SKM-1 (cell line): ENCODE results near the gene TUNAR.

Experiments
- DNase-seq: peaks from one replicate; lab custom pipeline; 2025; ENCODE audit not compliant: unreplicated experiment; lab: John Stamatoyannopoulos, UW

TUNAR gene

DNA sequence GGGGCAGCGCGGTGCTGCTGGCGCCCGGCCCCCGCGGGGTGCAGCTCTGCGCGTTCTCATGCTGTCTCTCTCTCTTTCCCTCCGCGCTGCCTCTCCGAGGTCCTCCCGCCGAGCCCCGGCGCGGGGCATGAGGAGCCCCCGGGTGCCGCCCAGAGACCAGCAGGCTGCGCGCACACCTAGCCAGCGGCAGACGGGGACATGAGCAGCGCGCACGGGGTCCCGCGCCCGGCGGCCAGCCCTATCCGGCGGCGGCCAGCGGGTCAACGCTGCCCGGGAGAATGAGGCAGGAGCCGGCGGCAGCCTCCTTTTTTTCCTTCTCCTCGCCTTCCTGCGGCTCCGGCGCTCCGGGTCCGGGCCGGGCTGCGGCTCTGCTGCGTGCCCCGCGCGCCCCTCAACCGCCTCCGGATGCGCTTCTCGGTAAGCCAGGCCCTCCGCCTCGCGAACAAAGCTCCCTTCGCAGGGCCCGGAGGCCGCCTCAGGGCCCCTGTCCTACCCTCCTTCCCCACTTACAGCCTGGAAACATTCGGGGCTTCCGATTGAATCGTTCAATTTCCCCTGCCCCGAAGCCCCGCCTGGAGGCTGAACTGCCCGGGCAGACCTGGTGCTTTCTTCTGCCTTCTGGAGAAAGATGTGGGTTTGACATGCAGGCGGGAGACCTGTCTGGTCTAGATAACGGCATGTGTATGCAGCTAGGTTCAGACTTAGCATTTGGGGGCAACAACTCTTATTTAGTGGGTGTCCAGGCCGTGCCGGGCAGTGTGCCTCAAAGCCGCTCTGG lies at the start of gene TUNAR:
Gene TUNAR (plus strand): TSS at position 72 of the 778 bp plus-strand sequence.
- no peak for DNase-seq

- no peak for DNase-seq
Observed at GRCh38 chr14:95828649-95829265, 47.9 kb upstream of the TUNAR start.

- no peak for DNase-seq
Observed at GRCh38 chr14:95829321-95829720, 47.3 kb upstream of the TUNAR start.

DNA sequence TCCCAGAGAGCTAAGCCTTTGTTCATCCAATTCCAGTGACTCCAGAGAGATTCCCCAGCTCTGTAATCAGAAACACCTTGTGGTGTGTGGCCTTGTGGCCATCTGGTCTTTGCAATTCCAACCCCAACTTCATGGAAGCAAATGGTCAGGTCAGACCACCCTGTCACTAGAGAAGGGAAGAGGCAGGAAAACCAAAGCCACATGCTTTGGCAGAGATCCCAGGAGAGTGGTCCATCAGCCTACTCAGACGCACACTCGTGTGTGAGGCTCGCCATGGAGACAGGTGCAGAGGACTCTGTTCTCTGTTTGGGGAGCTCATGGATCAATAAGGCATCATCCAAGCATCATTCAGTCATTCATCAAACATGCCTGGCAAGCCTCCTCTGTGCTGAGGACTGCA lies 46.2 kb upstream of the TUNAR start:
- DNase-seq, result no peak

GRCh38 chr14:95831041-95831440 lies 45.6 kb upstream of the TUNAR start:
- no peak for DNase-seq

DNA sequence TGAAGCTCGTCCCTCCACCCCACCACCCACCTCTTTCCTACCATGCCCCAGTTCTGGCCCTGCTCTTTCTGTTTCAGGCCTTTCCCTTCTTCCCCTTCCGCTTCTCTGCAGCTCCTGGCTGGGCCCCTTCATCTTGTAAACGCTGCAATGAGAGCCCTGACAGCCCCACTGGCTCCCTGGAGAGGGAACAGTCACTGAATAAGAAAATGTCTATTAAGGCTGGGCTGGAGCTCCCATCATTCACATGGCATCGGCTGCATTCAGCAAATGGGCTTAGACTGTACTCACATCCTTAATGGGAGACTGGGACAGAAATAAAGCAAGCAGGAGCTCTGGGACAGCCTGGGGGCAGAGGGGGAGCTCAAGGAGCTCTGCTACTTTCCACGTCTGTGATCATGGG lies 45.2 kb upstream of the TUNAR start:
- DNase-seq, result no peak

DNA sequence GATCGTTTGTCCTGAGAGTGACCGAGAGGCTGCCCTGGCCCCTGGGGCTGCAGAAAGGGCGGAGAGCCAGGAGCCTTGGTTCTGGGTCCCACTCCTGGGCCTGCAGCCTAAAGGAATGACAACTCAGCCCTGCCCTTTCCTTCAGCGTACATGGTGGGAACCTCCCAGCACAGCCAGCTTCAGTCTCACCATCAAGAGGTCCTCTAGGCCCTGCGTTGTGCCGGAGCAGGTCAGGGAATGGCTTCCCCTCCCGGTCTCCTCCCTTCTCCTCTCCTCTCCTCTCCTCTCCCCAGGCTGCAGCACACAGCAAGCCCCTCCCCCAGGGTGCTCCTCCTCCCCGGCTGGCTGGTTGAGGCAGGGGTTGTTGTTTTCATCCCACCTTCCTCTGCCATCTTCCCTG lies 44.6 kb upstream of the TUNAR start:
- no peak for DNase-seq

DNA sequence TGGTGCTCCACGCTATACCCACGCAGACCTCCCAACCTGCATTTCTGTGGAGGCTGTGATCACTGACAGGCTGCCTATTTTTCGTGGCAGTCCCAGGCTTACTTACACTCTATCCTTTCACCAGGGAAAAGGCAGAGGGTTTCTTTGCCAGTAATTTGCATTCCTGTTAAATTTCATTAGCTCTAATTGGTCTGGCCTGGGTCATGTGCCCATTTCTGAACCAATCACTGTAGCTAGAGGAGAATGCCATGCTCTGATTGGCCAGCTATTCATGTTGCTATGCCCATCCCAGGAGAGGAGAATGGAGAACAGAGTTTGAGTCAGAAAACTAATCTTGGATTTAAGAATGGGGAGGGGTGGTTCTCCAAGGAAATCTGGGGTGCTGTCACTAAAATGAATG lies 43.2 kb upstream of the TUNAR start:
- DNase-seq, result no peak

DNA sequence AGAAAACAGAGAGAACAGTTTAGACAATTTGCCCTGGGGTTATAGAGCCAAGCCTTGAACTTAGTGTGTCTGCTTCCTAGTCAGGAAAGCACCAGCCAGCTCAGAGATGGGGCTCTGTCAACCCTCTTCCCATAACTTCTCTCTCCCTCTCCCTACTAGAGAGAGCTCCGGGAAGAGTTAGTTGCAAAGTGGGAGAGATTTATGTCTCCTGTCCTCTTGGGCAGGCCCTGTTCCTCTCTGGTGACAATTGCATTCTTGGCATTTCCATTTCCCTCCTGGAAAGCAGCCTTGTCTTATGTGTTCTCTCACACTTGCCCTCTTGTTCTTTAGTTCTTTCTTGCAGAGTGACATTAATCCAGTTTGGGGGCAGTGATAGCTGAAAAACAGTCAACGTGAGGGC lies 42.1 kb upstream of the TUNAR start:
- DNase-seq, result no peak

GRCh38 chr14:95835121-95835730 lies 41.4 kb upstream of the TUNAR start:
- no peak for DNase-seq

DNA sequence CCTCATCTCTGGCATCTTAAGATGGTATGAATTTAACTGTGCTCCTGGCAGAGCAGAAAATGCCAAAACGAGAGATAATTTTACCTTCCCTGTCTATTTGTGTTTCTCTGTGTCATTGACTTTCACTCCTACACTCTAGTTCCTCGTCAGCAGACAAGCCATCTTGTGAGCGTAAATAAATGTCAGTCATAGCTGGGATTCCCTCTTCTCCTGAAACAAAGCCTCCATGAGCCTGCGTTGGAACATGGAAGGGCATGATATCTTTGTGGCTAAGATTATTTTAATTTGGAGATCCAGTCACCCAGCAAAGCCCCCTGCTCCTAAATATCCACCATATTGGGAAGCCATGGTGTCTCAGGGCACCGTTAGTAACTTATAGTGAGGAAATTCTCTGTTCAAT lies 37.8 kb upstream of the TUNAR start:
- no peak for DNase-seq

GRCh38 chr14:95840094-95840700 lies 36.4 kb upstream of the TUNAR start:
- no peak for DNase-seq

DNA sequence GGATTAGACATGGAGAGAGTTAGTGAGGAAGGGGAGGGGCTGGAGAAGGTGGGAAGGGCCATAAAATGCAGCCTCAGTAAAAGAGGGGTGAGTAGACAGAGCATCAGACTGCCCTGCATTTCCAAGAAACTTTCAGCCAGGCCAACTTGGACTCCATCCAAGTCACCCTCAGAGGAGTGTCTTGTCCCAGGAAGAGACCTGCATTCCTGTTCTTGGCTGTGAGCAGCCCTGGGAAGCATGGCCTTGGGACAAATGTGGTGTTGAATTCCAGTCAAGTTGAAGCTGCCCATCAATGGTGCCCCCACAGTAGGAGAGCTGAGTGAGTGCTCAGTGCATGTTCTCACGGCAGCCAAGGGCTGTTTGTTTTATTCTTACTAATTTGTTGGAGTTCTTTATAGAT lies 35.0 kb upstream of the TUNAR start:
- DNase-seq, result no peak

DNA sequence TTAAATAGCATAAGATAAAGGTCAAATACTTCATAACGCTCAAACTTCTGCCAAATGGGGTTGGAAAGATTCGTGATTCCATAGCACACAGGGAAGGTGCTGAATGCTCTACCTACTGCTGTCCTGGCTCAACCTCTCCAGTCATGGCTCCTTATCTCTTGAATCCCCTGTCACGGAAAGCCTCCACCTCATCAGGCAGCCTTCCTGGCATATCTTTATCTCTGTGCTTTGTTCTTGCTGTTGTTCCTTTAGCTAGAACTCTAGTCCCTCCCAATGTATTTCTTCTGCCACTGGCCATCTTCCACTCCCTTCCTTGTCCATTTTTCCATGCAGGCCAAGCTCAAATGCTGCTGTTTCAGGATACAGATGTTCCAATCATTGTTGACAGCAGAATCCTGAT lies 26.9 kb upstream of the TUNAR start:
- no peak for DNase-seq

- no peak for DNase-seq
Observed at GRCh38 chr14:95850429-95850828, 26.2 kb upstream of the TUNAR start.

- DNase-seq, result no peak
Observed at GRCh38 chr14:95855606-95856005, 21.0 kb upstream of the TUNAR start.

GRCh38 chr14:95857275-95857674 lies 19.4 kb upstream of the TUNAR start:
- no peak for DNase-seq

GRCh38 chr14:95858893-95859292 lies 17.7 kb upstream of the TUNAR start:
- DNase-seq, result no peak

DNA sequence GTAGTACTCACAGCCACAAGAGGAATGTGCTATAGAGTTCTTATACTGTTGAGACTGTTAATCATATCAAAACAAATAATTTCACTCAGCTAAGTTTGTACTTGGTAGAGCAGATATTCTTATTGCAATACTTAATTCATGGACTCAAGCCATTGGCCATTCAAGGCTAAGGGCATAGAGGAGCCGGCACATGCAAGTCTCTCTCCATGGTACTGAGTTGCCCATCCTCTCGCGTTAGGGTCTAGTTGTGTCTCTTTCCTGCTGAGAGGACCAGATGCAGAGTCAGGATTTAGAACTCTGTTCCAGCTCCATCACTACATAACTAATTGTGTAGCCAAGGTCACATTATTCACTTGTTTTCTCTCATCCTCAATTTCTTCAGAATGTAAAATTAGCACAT lies 14.4 kb upstream of the TUNAR start:
- no peak for DNase-seq

GRCh38 chr14:95863295-95863694 lies 13.3 kb upstream of the TUNAR start:
- no peak for DNase-seq

- no peak for DNase-seq
Observed at GRCh38 chr14:95869776-95870175, 6.9 kb upstream of the TUNAR start.

DNA sequence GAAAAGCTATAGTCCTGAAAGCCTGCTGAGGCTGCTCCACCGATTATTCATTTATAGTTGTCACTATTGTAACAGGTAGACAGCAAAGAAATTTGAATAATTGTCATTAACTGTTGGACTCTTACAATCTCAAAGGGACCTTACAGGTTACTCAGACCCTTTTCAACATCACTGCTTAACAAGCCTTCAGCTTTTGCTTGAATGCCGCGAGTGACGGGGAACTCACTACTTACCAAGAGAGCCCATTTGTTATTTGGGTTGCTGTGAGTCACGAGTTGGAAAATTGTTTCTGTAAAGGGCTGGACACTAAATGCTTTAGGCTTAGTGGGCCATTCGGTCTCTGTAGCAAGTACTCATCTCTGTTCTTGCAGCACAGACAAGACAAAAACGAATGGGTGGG lies 5.9 kb upstream of the TUNAR start:
- no peak for DNase-seq
